HEK293T (cell line): ENCODE data around the gene COLGALT1.

Source experiments
- BHLHE40 ChIP-seq: fragments of 450-650 bp; IDR thresholded peaks from 2 replicates; pipeline ENCODE4 v1.6.1; 2016; ENCODE audit warnings: mild to moderate bottlenecking, moderate library complexity, borderline replicate concordance
- FOXA1 ChIP-seq: fragments of 450-650 bp; IDR thresholded peaks from 2 replicates; pipeline ENCODE4 v1.6.1; 2016; ENCODE audit warnings: mild to moderate bottlenecking
- NFRKB ChIP-seq: fragments of 450-650 bp; IDR thresholded peaks from 2 replicates; pipeline ENCODE4 v1.6.1; 2016; ENCODE audit warnings: mild to moderate bottlenecking, moderate library complexity
- PKNOX1 ChIP-seq: fragments of 450-650 bp; IDR thresholded peaks from 2 replicates; pipeline ENCODE4 v1.6.1; 2016
- TARDBP ChIP-seq: fragments of 450-650 bp; IDR thresholded peaks from 2 replicates; pipeline ENCODE4 v1.6.1; 2016

- TF ChIP-seq TARDBP (no peak), BHLHE40 (no peak), PKNOX1 (no peak), FOXA1 (no peak), NFRKB (no peak)
Measured at GRCh38 chr19:17511724-17512573, 43.5 kb upstream of the COLGALT1 start.
